ENCODE data around the gene PTPRG. TPM values are rescaled to one million over a fixed set of nuclear protein-coding genes. Genes with fewer than 3 reads are reported as not detected.

PTPRG gene
- total RNA-seq, 2 donors from 2014 or later: 76.5 to 108 TPM

DNA sequence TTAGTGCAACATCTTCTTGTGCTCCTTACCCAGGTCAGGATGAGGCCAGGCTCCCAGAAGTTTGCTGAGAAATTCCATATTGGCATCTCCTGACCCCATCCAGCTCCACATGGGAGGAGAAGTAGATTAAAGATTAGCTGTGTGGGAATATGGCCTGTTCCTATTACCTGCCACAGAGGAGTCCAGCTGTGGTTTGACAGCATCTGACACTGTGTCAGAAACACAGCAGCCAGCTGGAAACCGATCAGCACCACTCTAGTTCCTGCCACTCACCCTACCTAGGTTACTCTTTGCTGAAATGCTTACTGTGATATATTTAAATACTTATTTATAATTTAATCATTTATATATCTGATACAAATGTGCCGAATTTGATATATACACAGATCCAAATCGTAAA lies 551.7 kb downstream of the PTPRG start:
- Mint-ChIP-seq H3K27ac (no peak overlapping the region), H3K36me3 (ENCODE audit: low read depth) (peaks cover 19% of the 10 kb centered on the region), H3K9me3 (peaks cover 17% of the 10 kb centered on the region), H3K4me1 (peaks cover 4% of the 10 kb centered on the region), H3K4me3 (no peak overlapping the region), H3K27me3 (ENCODE audit: insufficient read depth) (no peaks in the 10 kb centered on the region)
- Histone ChIP-seq H3K9me3 (ENCODE audit: control insufficient read depth, low read length) (peaks cover 4% of the 10 kb centered on the region), H3K27ac (ENCODE audit: low read depth, low read length) (no peak overlapping the region), H3K4me3 (ENCODE audit: low read length) (no peak overlapping the region), H3K9ac (ENCODE audit: extremely low read depth, low read length, poor library complexity, severe bottlenecking) (no peak overlapping the region), H3K36me3 (ENCODE audit: control insufficient read depth, insufficient read depth, low read length) (no peaks in the 10 kb centered on the region), H3K27me3 (ENCODE audit: control insufficient read depth, insufficient read depth, low read length, poor library complexity, severe bottlenecking) (no peaks in the 10 kb centered on the region), H3K4me1 (ENCODE audit: control insufficient read depth, insufficient read depth, low read length) (no peaks in the 10 kb centered on the region)
- WGBS, 2 experiments (ENCODE audit: insufficient coverage in 1 of 2, insufficient read length in 1 of 2): 81% methylated on average over 1 of the region's 3 CpGs; no CpG with 5 or more reads in 1 of the 2 experiments
- TF ChIP-seq, protein P1, sequence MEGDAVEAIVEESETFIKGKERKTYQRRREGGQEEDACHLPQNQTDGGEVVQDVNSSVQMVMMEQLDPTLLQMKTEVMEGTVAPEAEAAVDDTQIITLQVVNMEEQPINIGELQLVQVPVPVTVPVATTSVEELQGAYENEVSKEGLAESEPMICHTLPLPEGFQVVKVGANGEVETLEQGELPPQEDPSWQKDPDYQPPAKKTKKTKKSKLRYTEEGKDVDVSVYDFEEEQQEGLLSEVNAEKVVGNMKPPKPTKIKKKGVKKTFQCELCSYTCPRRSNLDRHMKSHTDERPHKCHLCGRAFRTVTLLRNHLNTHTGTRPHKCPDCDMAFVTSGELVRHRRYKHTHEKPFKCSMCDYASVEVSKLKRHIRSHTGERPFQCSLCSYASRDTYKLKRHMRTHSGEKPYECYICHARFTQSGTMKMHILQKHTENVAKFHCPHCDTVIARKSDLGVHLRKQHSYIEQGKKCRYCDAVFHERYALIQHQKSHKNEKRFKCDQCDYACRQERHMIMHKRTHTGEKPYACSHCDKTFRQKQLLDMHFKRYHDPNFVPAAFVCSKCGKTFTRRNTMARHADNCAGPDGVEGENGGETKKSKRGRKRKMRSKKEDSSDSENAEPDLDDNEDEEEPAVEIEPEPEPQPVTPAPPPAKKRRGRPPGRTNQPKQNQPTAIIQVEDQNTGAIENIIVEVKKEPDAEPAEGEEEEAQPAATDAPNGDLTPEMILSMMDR (conservative IDR thresholded peaks at IDR 0.05): no peak
- no peak for DNase-seq

DNA sequence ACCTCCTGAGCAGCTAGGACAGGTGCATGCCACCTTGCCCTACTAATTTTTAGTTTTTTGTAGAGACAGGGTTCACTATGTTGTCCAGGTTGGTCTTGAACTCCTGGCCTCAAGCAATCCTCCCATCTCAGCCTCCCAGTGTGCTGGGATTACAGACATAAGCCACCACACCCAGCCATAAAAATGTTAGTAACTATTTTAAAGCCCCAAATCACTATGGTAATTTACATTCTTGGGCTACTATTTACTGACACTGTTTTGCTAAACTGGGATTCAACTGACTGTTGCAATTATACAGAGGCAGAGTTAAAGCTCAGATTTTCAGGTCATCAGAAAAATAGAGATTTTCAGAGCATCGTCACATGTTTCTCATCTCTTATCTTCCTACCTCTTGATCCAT lies 553.4 kb downstream of the PTPRG start:
- H3K4me1 Mint-ChIP-seq: peaks cover 4% of the 10 kb centered on the region
- WGBS, 2 experiments (ENCODE audit: insufficient coverage in 1 of 2, insufficient read length in 1 of 2): 100% methylated on average over 1 of the region's 1 CpG; no CpG with 5 or more reads in 1 of the 2 experiments

DNA sequence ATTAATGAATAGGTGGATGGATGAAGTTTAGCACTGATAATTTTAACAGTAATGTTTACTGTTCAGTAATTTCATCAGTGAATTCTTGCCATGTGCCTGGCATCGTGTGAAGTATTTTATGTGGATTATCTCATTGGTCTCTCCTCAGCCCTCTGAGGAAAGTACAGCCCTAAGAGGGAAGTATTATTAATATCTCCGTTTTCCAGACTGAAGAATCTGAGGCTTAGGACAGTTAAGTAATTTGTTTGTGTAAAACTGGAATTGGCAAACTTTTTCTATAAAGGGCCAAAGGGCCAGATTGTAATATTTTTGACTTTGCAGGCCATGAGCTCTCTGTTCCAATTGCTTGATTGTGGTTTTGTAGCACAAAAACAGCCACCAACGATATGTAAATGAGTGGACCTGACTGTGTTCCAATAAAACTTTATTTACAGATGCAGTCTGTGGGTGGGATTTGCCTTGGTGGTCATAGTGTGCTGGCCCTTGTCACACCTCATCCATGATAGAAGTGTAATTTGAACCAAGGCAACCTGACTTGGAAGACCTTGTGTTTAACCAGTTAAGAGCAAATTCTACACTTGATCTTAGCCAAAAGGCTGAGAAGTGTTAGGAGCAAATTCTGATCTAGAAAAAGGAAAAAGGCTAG lies 556.7 kb downstream of the PTPRG start:
- peaks cover 10% of the 10 kb centered on the region for H3K9me3 ChIP-seq (ENCODE audit: control insufficient read depth, low read length)
- no peak for DNase-seq
- 90 to 91% methylated on average over 2 to 3 of the region's 3 CpGs for WGBS, 2 experiments (ENCODE audit: insufficient coverage in 1 of 2, insufficient read length in 1 of 2)
- TF ChIP-seq, protein P1 (conservative IDR thresholded peaks at IDR 0.05): no peak
- H3K4me1 Mint-ChIP-seq: no peaks in the 10 kb centered on the region
- no peak overlapping the region for H3K27ac ChIP-seq (ENCODE audit: low read depth, low read length)
- H3K27ac Mint-ChIP-seq: no peak overlapping the region
- no peaks in the 10 kb centered on the region for H3K27me3 Mint-ChIP-seq (ENCODE audit: insufficient read depth)
- no peak overlapping the region for H3K4me3 ChIP-seq (ENCODE audit: low read length)
- H3K36me3 ChIP-seq (ENCODE audit: control insufficient read depth, insufficient read depth, low read length): no peaks in the 10 kb centered on the region
- H3K27me3 ChIP-seq (ENCODE audit: control insufficient read depth, insufficient read depth, low read length, poor library complexity, severe bottlenecking): no peaks in the 10 kb centered on the region
- peaks cover 5% of the 10 kb centered on the region for H3K9me3 Mint-ChIP-seq
- no peaks in the 10 kb centered on the region for H3K4me1 ChIP-seq (ENCODE audit: control insufficient read depth, insufficient read depth, low read length)
- no peak overlapping the region for H3K4me3 Mint-ChIP-seq
- H3K9ac ChIP-seq (ENCODE audit: extremely low read depth, low read length, poor library complexity, severe bottlenecking): no peak overlapping the region
- H3K36me3 Mint-ChIP-seq (ENCODE audit: low read depth): peaks cover 20% of the 10 kb centered on the region

More for the DNA sequence above, 553.4 kb downstream of the PTPRG start:
- peaks cover under 1% of the 10 kb centered on the region for H3K9me3 Mint-ChIP-seq
- Histone ChIP-seq H3K9me3 (ENCODE audit: control insufficient read depth, low read length) (peaks cover 5% of the 10 kb centered on the region), H3K27ac (ENCODE audit: low read depth, low read length) (no peak overlapping the region), H3K9ac (ENCODE audit: extremely low read depth, low read length, poor library complexity, severe bottlenecking) (no peak overlapping the region), H3K4me1 (ENCODE audit: control insufficient read depth, insufficient read depth, low read length) (no peaks in the 10 kb centered on the region), H3K27me3 (ENCODE audit: control insufficient read depth, insufficient read depth, low read length, poor library complexity, severe bottlenecking) (no peaks in the 10 kb centered on the region), H3K4me3 (ENCODE audit: low read length) (no peak overlapping the region), H3K36me3 (ENCODE audit: control insufficient read depth, insufficient read depth, low read length) (no peaks in the 10 kb centered on the region)
- H3K36me3 Mint-ChIP-seq (ENCODE audit: low read depth): peaks cover 15% of the 10 kb centered on the region
- H3K27ac Mint-ChIP-seq: no peak overlapping the region
- TF ChIP-seq, protein P1 (conservative IDR thresholded peaks at IDR 0.05): no peak
- no peak for DNase-seq
- H3K4me3 Mint-ChIP-seq: no peak overlapping the region
- H3K27me3 Mint-ChIP-seq (ENCODE audit: insufficient read depth): no peaks in the 10 kb centered on the region
